Aorta (tissue), 5 donors: ENCODE measurements around the gene SETMAR. TPM values are rescaled to one million over a fixed set of nuclear protein-coding genes. Genes with fewer than 3 reads are reported as not detected.
"Not testable (repeated sequence)": the region's sequence is repeated elsewhere in the genome, so short reads cannot be mapped to it uniquely, and the experiment has no call there.

ENCODE experiments used
- ATAC-seq: fragments of 200-7000 bp; cut with Tn5 transposase; one replicate; pipeline ENCODE4 v1.9.1; 2022; ENCODE audit warnings: moderate library complexity; ENCODE audit not compliant: low FRiP score
- DNase-seq, 2 donors: peaks; one replicate each; pipeline ENCODE4 v3.0.0-alpha.2; 2020
- H3K27ac ChIP-seq, 2 donors: one replicate each; pipeline ENCODE4 v1.5.1; 2013; ENCODE audit warnings: low read length in 2 of 2, mild to moderate bottlenecking in 2 of 2, moderate library complexity in 2 of 2, control low read depth in 1 of 2, inconsistent platforms in 1 of 2, low read depth in 1 of 2
- H3K27me3 ChIP-seq, 2 donors: one replicate each; pipeline ENCODE4 v1.6.1; 2013; ENCODE audit warnings: control low read depth in 1 of 2, low read length in 1 of 2, mild to moderate bottlenecking in 1 of 2, moderate library complexity in 1 of 2; ENCODE audit not compliant: insufficient read depth in 2 of 2, control insufficient read depth in 1 of 2
- H3K36me3 ChIP-seq, 2 donors: one replicate each; pipeline ENCODE4 v1.6.1; 2013; ENCODE audit warnings: control low read depth in 1 of 2, low read length in 1 of 2, mild to moderate bottlenecking in 1 of 2; ENCODE audit not compliant: insufficient read depth in 2 of 2, control insufficient read depth in 1 of 2
- H3K4me1 ChIP-seq, 2 donors: one replicate each; pipeline ENCODE4 v1.6.1; 2013; ENCODE audit warnings: low read length in 2 of 2, control low read depth in 1 of 2, mild to moderate bottlenecking in 1 of 2, moderate library complexity in 1 of 2; ENCODE audit not compliant: insufficient read depth in 2 of 2, control insufficient read depth in 1 of 2
- H3K4me3 ChIP-seq, 2 donors: one replicate each; pipeline ENCODE4 v1.5.1; 2013; ENCODE audit warnings: low read length in 2 of 2, control low read depth in 1 of 2, mild to moderate bottlenecking in 1 of 2
- H3K9me3 ChIP-seq: one replicate; pipeline ENCODE4 v1.6.1; 2013; ENCODE audit warnings: mild to moderate bottlenecking, low read length; ENCODE audit not compliant: control insufficient read depth
- WGBS, 2 donors: extraction: QIAGEN DNeasy Blood & Tissue Kit; methylation state at CpG; one replicate each; pipeline ENCODE4 v1.1.7; 2013; 5-methylcytosine and 5-hydroxymethylcytosine counted together
- intact Hi-C, 2 donors: fragments of 100-400 bp; cut with DNase I; formaldehyde crosslinking; loops; one replicate each; pipeline versions ENCODE4 v1.14.2 to v1.15.0; 2022
- polyA plus RNA-seq, 2 donors: library from polyadenylated mRNA; stranded (reverse); fragments of 200-250 nt; gene quantifications; one replicate each; pipeline ENCODE4 v1.2.3, GENCODE V29; 2013
- total RNA-seq, 2 donors: library from RNA; stranded (reverse); fragmentation: NEBNext Ultra II Directional; extraction: Animal tissue kit (Norgen Biotek cat#: 25700); gene quantifications; one replicate each; pipeline ENCODE4 v1.2.1, GENCODE V29; 2021
- donor health status: healthy with polysubstance abuse.
- donor health status: Bipolar disorder and iron deficiency.
- donor health status: DM: no; HTN: no; CAD: no.
- donor health status: DM: no; HTN: no; CAD: no.
- donor health status: DM: yes; HTN: yes; CAD: no.

SETMAR gene
- total and polyA plus RNA-seq, 4 donors = 15.7 to 30.2 (median 24.7) TPM

- H3K27me3 ChIP-seq = no peaks in the 10 kb centered on the region
- H3K9me3 ChIP-seq = no peaks in the 10 kb centered on the region
- H3K27ac ChIP-seq = no peak overlapping the region
- intact Hi-C loops = no loop called here
- H3K4me1 ChIP-seq = peaks cover 2% of the 10 kb centered on the region in 2 donors
- H3K36me3 ChIP-seq = no peaks in the 10 kb centered on the region
- DNase-seq = no peak
- WGBS, 2 donors = 96 to 100% methylated on average over 1 of the region's 1 CpG
- peak; percentile 30 for ATAC-seq
- H3K4me3 ChIP-seq = no peak overlapping the region
Observed at GRCh38 chr3:4322635-4323034, 19.5 kb downstream of the SETMAR start.

- intact Hi-C loops = no loop called here
- H3K27ac ChIP-seq = no peak overlapping the region
- H3K4me3 ChIP-seq = no peak overlapping the region
- no peak for ATAC-seq
- H3K36me3 ChIP-seq = no peaks in the 10 kb centered on the region
- 86 to 88% methylated on average over 3 of the region's 3 CpGs for WGBS, 2 donors
- peaks cover 2% of the 10 kb centered on the region in 2 donors for H3K4me1 ChIP-seq
- no peak for DNase-seq
- H3K9me3 ChIP-seq = no peaks in the 10 kb centered on the region
- H3K27me3 ChIP-seq = no peaks in the 10 kb centered on the region
Observed at GRCh38 chr3:4323246-4324027, 20.3 kb downstream of the SETMAR start.

- no peak overlapping the region for H3K27ac ChIP-seq
- DNase-seq (no peak), ATAC-seq (no peak)
- H3K9me3 ChIP-seq = no peaks in the 10 kb centered on the region
- H3K4me1 ChIP-seq = peaks cover 2% of the 10 kb centered on the region in 2 donors
- no peaks in the 10 kb centered on the region for H3K27me3 ChIP-seq
- H3K36me3 ChIP-seq = no peaks in the 10 kb centered on the region
- WGBS, 2 donors = 88 to 94% methylated on average over 1 of the region's 1 CpG
- no peak overlapping the region for H3K4me3 ChIP-seq
- intact Hi-C loops = no loop called here
Observed at GRCh38 chr3:4326868-4327267, 23.7 kb downstream of the SETMAR start.

GRCh38 chr3:4329806-4330205, 26.6 kb downstream of the SETMAR start:
- H3K4me3 ChIP-seq, H3K4me1 ChIP-seq, ATAC-seq, intact Hi-C loops, DNase-seq, H3K9me3 ChIP-seq, H3K27me3 ChIP-seq, H3K36me3 ChIP-seq, H3K27ac ChIP-seq: not testable (repeated sequence)

- Histone ChIP-seq H3K9me3 (no peaks in the 10 kb centered on the region), H3K36me3 (no peaks in the 10 kb centered on the region), H3K27ac (no peak overlapping the region), H3K27me3 (no peaks in the 10 kb centered on the region), H3K4me1 (no peaks in the 10 kb centered on the region), H3K4me3 (no peak overlapping the region)
- WGBS, 2 donors = 94 to 96% methylated on average over 1 of the region's 1 CpG
- intact Hi-C loops = no loop called here
- ATAC-seq (no peak), DNase-seq (no peak)
Observed at GRCh38 chr3:4332111-4332510, 28.9 kb downstream of the SETMAR start.

- Histone ChIP-seq H3K4me1 (peaks cover 0 to 1% of the 10 kb centered on the region in 2 donors), H3K27ac (no peak overlapping the region), H3K27me3 (no peaks in the 10 kb centered on the region), H3K36me3 (no peaks in the 10 kb centered on the region), H3K4me3 (no peak overlapping the region), H3K9me3 (no peaks in the 10 kb centered on the region)
- 89 to 93% methylated on average over 3 of the region's 3 CpGs for WGBS, 2 donors
- no peak for ATAC-seq
- intact Hi-C loops = no loop called here
- no peak for DNase-seq
Observed at GRCh38 chr3:4332574-4332973, 29.4 kb downstream of the SETMAR start.

- Histone ChIP-seq H3K9me3 (no peaks in the 10 kb centered on the region), H3K4me1 (peaks cover 0 to 1% of the 10 kb centered on the region in 2 donors), H3K27ac (no peak overlapping the region), H3K36me3 (no peaks in the 10 kb centered on the region), H3K4me3 (no peak overlapping the region), H3K27me3 (no peaks in the 10 kb centered on the region)
- WGBS, 2 donors = 94 to 95% methylated on average over 3 of the region's 3 CpGs
- no peak for DNase-seq
- intact Hi-C loops = no loop called here
- ATAC-seq = no peak
Observed at GRCh38 chr3:4332991-4333390, 29.8 kb downstream of the SETMAR start.

- Histone ChIP-seq H3K36me3 (no peaks in the 10 kb centered on the region), H3K4me1 (peaks cover 0 to 1% of the 10 kb centered on the region in 2 donors), H3K9me3 (no peaks in the 10 kb centered on the region), H3K27me3 (no peaks in the 10 kb centered on the region), H3K4me3 (no peak overlapping the region), H3K27ac (no peak overlapping the region)
- intact Hi-C loops = no loop called here
- DNase-seq (no peak), ATAC-seq (no peak)
- WGBS, 2 donors = 16 to 25% methylated on average over 1 of the region's 1 CpG
Observed at GRCh38 chr3:4334548-4334947, 31.4 kb downstream of the SETMAR start.

GRCh38 chr3:4335840-4336562, 32.8 kb downstream of the SETMAR start:
- WGBS, 2 donors = 55 to 63% methylated on average over 5 of the region's 5 CpGs
- DNase-seq = no peak
- intact Hi-C loops = no loop called here
- Histone ChIP-seq H3K4me3 (no peak overlapping the region), H3K27ac (no peak overlapping the region), H3K4me1 (peaks cover 0 to 1% of the 10 kb centered on the region in 2 donors), H3K36me3 (no peaks in the 10 kb centered on the region), H3K9me3 (no peaks in the 10 kb centered on the region), H3K27me3 (no peaks in the 10 kb centered on the region)
- no peak for ATAC-seq
